Brain microvascular endothelial cell (primary cell): ENCODE results near the gene ELOF1.
"Not testable (repeated sequence)": the region's sequence is repeated elsewhere in the genome, so short reads cannot be mapped to it uniquely, and the experiment has no call there.

Experiments
- DNase-seq: peaks from one replicate; pipeline ENCODE4 v3.0.0-alpha.2; 2020
- H3K27ac ChIP-seq: fragments of 250-450 bp; sonication (Bioruptor Pico); 2 replicates; pipeline ENCODE4 v1.5.1; 2020; ENCODE audit warnings: mild to moderate bottlenecking, moderate library complexity
- H3K27me3 ChIP-seq: fragments of 250-450 bp; sonication (Bioruptor Pico); replicated peaks from 2 replicates; pipeline ENCODE4 v1.5.1; 2020; ENCODE audit warnings: mild to moderate bottlenecking
- H3K36me3 ChIP-seq: fragments of 250-450 bp; sonication (Bioruptor Pico); replicated peaks from 2 replicates; pipeline ENCODE4 v1.5.1; 2020; ENCODE audit warnings: mild to moderate bottlenecking
- H3K4me3 ChIP-seq: 2 replicates; pipeline ENCODE4 v1.5.1; 2011; ENCODE audit warnings: low read depth, mild to moderate bottlenecking, control low read depth, low read length, moderate library complexity
- CTCF ChIP-seq: IDR thresholded peaks from 2 replicates; pipeline ENCODE4 v1.5.1; 2011; ENCODE audit warnings: low read depth, mild to moderate bottlenecking, moderate library complexity, low read length, control low read depth, inconsistent platforms; ENCODE audit errors: missing control alignments
- in situ Hi-C: cut with HindIII; loops from 2 replicates; pipeline ENCODE4 v1.10.0; 2017; ENCODE audit warnings: low sequenced_read_pairs, low pct_ligation_motif_present

The ELOF1 gene

GRCh38 chr19:11570039-11570462, 11.0 kb upstream of the ELOF1 start:
- Histone ChIP-seq H3K27me3 (no peaks in the 10 kb centered on the region), H3K4me3 (no peak overlapping the region), H3K36me3 (no peaks in the 10 kb centered on the region), H3K27ac (no peak overlapping the region)
- no peak for DNase-seq
- in situ Hi-C loops = no loop called here
- TF ChIP-seq CTCF = no peak

DNA sequence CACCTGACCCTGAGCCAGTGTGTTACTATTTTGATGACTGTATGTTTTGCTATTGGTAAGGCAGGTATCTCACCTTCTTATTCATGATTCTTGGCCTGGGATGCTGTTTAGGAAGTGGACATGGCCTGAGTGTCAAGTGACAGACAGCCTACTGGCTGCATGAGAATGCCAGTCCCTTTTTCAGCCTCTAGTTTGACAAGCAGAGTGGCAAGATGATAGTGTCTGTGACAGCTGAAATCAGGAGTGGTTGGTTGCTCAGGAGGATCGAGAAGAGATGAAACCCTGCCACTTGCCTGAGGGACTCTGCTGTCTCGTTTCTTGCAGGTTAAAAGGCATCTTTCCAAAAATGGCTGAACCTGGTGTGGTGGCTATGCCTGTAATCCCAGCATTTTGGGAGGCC, 7.1 kb upstream of the ELOF1 start:
- in situ Hi-C loops = no loop called here
- Histone ChIP-seq H3K36me3 (no peaks in the 10 kb centered on the region), H3K27me3 (no peaks in the 10 kb centered on the region), H3K4me3 (no peak overlapping the region), H3K27ac (no peak overlapping the region)
- DNase-seq = no peak
- no peak for TF ChIP-seq CTCF

DNA sequence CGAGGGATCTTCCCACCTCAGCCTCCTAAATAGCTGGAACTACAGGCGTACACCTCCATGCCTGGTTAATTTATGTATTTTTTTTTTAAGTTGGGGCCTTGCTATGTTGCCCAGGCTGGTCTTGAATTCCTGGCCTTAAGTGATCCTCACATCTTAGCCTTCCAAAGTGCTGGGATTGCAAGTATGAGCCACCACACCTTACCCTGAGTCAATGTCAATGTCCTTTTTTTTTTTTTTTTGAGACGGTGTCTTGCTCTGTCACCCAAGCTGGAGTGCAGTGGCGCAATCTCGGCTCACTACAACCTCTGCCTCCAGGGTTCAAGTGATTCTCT, 6.6 kb upstream of the ELOF1 start:
- H3K36me3 ChIP-seq, in situ Hi-C loops, DNase-seq, H3K27me3 ChIP-seq, H3K27ac ChIP-seq, H3K4me3 ChIP-seq: not testable (repeated sequence)

DNA sequence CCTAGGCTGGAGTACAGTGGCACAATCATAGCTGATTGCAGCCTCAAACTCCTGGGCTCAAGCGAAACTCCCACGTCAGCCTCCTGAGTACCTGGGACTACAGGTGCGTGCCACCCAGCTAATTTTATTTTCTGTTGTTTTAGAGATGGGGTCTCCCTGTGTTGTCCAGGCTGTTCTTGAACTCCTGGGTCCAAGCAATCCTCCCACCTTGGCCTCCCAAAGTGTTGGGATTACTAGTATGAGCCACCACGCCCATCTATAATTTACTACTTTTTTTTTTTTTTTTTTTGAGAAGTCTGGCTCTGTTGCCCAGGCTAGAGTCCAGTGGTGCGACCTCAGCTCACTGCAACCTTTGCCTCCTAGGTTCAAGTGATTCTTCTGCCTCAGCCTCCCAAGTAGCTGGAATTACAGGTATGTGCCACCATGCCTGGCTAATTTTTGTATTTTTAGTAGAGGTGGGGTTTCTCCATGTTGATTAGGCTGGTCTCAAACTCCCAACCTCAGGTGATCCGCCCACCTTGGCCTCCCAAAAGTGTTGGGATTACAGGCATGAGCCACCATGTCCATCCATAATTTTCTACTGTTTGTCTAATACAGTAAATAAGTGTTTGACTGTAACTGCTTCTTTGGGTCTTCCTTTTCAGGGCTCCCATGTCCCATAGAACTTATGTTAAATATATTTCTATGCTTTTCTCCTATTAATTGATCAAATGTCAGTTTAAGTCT, 5.2 kb upstream of the ELOF1 start:
- H3K27me3 ChIP-seq, DNase-seq, H3K4me3 ChIP-seq, H3K36me3 ChIP-seq, in situ Hi-C loops, H3K27ac ChIP-seq: not testable (repeated sequence)

DNA sequence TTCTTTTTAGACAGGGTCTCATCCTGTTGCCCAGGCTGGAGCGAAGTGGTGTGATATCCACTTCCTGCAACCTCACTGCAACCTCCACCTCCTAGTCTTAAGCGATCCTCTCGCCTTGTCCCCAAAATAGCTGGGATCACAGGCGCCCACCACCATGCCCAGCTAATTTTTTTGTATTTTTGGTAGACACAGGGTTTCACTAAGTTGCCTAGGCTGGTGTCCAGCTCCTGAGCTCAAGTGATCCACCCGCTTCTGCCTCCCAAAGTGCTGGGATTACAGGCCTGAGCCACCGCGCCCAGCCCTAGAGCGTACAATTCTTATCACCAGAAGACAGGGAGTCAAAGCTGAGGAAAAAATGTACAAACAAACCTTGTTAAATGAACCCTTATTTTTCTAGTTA, 4.5 kb upstream of the ELOF1 start:
- in situ Hi-C loops = no loop called here
- Histone ChIP-seq H3K27ac (no peak overlapping the region), H3K27me3 (no peaks in the 10 kb centered on the region), H3K4me3 (no peak overlapping the region), H3K36me3 (no peaks in the 10 kb centered on the region)
- TF ChIP-seq CTCF = no peak
- DNase-seq = no peak

GRCh38 chr19:11560404-11561051, 1.5 kb upstream of the ELOF1 start:
- peaks cover 3% of the 10 kb centered on the region for H3K36me3 ChIP-seq
- in situ Hi-C loops = no loop called here
- DNase-seq = peak; percentile 77
- H3K27ac ChIP-seq = no peak overlapping the region
- H3K27me3 ChIP-seq = no peaks in the 10 kb centered on the region
- H3K4me3 ChIP-seq = no peak overlapping the region
- peak; percentile 78 for TF ChIP-seq CTCF
